H4 (cell line): ENCODE results near the gene PRRG4. TPM values are rescaled to one million over a fixed set of nuclear protein-coding genes. Genes with fewer than 3 reads are reported as not detected.
"Not testable (repeated sequence)": the region's sequence is repeated elsewhere in the genome, so short reads cannot be mapped to it uniquely, and the experiment has no call there.

Experiments
- DNase-seq: peaks from one replicate; pipeline ENCODE4 v3.0.0-alpha.2; 2015; ENCODE audit warnings: low spot score
- total RNA-seq: library from RNA; depleted of rRNA; stranded (reverse); fragments of >200 nt; shearing (Covaris generic); gene quantifications from 2 replicates; pipeline ENCODE4 v1.2.3, GENCODE V29; 2014

PRRG4 gene
- total RNA-seq, 1 experiment from 2014 or later: 0.25 TPM

- DNase-seq: no peak
Observed at GRCh38 chr11:32885556-32885955, 55.8 kb downstream of the PRRG4 start.

GRCh38 chr11:32886180-32886579 lies 56.5 kb downstream of the PRRG4 start:
- DNase-seq: no peak

DNA sequence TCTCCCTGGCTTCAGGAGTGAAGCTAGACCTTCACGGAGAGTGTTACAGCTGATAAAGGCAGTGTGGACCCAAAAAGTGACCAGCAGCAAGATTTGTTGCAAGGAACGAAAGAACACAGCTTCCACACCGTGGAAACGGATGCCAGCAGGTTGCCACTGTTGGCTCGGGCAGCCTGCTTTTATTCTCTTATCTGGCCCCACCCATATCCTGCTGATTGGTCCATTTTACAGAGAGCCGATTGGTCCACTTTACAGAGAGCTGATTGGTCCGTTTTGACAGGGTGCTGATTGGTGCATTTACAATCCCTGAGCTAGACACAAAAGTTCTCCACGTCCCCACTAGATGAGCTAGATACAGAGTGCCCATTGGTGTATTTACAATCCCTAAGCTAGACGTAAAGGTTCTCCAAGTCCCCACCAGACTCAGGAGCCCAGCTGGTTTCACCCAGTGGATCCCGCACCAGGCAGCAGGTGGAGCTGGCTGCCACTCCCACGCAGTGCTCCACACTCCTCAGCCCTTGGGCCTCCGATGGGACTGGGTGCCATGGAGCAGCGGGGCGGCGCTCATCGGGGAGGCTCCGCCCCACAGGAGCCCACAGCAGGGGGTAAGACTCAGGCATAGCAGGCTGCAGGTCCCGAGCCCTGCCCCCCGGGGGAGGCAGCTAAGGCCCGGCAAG lies 58.1 kb downstream of the PRRG4 start:
- not testable (repeated sequence) for DNase-seq

DNA sequence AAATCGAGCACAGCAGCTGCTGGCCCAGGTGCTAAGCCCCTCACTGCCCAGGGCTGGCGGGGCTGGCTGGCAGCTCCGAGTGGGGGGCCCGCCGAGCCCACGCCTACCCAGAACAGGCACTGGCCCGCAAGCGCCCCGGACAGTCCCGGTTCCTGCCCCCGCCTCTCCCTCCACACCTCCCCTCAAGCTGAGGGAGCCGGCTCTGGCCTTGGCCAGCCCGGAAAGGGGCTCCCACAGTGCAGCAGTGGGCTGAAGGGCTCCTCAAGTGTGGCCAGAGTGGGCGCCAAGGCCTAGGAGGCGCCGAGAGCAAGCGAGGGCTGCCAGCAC lies 58.6 kb downstream of the PRRG4 start:
- not testable (repeated sequence) for DNase-seq

DNA sequence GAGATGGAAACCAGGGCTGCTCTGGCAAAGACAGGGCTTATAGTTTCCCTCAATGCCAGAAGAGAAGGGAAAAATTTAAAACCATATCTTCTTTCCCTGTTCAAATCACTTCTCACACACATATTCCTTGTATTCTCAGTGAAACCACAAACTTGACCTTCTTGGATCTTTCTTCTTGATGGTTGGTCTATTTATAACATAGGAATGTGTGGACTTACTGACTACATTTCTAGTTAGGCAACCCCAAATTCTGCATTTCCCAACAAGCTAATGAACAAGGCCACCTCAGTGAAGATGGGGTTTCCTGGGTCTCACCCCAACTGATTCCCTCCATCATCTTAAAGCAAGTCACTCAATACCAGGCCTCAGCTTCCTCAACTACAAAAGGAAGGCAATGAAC lies 59.1 kb downstream of the PRRG4 start:
- DNase-seq: no peak

- no peak for DNase-seq
Observed at GRCh38 chr11:32890843-32891656, 61.3 kb downstream of the PRRG4 start.

DNA sequence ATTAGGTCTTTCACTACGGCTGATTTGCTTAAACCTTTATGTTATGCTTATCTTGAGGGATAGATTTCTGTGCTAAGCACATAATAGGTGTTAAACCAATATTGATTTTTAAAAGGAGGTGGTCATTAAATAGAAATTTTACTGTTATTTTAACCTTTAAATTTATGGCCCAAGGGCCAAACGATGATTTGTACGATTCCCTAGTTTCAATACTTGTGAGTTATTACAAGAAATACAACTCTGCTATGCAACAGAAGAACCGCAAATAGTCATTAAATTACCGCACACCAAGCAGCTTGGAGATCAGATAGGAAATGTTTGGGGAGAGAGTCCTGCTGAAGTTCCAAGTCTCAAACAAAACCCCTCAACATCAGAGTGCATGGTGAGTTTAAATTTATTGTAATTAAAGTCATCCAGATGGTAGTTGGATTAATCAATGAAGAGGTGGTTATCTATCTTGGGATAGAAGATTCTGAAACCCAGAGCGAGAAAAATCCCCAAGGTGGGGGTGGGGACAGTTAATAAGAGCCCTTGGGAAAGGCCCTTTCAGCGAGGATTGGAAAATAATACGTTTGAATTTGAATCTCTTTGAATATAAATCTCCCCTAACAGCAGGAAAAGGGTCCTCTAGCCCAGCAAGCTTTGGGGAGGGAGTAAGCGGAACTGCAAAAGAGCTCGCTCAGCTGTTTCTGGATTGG lies 62.1 kb downstream of the PRRG4 start:
- no peak for DNase-seq

DNA sequence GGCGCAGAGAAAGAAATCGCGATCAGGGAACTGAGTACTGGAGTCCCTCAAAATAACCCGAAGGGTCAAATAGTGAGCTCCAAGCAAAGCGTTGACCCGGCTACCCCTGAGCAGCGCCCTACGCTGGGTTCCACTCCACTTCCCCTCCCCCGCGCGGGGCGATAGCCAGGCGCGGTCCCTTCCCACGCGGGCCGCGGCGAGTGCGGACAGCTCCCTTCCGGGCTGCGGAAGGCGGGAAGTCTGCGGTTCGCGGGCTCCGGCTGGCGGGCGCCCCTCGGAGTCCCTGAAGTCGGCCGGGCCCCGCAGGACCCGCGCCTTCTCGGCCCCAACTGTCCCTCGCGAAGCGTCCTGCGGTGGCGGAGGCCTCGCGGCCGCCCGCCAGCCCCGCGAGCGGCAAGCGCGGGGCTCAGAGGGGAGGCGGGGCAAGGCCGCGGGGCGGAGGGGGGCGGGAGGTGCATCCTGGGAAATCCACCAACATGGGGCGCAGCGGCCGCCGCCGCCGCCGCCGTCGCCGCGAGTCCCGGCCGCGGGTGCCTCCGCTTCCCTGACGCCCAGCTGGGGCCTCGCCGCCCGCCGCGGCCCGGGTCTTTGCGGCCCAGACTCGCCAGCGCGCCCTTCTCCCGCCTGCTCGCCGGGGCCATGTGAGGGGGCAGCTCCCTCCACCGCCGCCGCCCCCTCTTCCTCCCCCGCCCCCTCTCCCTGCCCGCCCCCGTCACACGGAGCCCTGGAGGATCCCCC lies 62.8 kb downstream of the PRRG4 start, which contains the start of gene QSER1:
QSER1 (plus strand) TSS at position 457 of the 738 bp plus-strand sequence. CDS start 315 bp downstream, outside the sequence.
- peak; percentile 44 for DNase-seq

GRCh38 chr11:32893093-32893342 lies 63.3 kb downstream of the PRRG4 start:
- no peak for DNase-seq

DNA sequence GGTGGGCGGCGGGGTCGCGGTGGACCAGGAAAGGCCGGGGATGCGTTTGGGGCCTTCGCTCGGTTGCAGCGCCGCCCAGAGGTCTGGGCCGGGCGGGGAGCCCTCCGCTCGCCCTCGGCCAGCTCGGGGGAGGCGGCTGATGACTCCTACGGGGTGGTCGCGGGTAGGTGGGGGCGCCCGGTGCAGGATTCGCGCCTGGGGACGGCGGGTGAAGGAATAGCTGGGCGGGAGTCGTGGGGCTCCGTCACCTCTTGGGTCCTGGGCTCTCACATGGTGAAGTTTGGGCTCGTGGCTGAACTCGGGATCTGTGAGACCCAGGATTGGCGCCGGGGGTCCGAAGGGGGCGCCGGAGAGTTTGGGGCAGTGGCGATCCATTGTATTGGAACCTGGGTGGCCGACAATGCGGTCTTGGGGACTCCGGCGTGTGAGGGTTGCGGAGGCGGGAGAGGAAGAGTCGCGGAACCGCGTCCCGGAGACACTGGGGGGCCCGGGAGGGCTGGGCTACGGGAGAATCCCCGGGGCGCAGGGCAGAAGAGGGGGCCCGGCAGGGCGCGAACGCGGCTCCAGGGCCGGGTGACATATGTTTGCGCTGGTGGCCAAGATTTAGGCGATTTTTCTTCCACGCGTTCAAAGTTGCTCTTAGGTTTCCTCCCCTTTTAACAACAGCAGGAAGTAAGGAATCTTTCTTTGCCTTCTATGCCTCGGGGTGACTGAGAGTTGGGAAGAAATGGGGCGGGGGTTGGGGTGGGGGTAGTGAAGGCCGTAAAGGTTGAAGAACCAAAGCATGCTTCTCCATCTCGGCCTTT lies 63.8 kb downstream of the PRRG4 start:
- peak; percentile 35 for DNase-seq

DNA sequence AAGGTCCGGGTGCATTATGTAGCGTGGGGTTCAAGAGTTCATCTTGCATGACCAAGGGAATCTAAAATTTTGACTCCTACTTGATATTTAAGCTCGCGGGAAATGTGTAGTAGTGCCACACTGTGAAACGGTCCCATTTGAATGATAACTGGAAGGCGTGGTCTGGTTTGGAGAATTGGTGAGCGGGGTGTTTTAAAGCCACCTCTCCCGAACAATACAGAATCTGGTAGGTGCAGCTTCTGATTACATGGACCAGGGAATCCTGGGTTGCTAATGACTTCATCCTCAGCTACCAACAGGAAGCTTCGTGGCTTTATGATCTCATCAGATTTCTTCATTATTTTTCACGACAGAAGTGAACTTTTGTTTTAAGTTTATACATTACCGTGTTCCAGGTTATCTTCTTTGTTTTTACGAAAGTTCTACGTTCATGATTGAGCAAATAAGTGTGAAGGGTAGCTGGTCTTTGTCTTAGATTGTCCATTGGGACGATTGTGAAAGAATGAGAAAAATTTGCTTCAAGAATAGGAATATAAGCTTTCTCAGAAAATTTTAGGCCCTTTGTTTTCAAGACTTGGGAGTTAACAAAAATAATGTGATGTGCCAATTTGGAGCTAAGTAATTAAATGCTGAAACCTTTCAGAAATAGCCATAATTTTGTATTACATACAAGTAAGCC lies 64.6 kb downstream of the PRRG4 start:
- DNase-seq: peak; percentile 90

DNA sequence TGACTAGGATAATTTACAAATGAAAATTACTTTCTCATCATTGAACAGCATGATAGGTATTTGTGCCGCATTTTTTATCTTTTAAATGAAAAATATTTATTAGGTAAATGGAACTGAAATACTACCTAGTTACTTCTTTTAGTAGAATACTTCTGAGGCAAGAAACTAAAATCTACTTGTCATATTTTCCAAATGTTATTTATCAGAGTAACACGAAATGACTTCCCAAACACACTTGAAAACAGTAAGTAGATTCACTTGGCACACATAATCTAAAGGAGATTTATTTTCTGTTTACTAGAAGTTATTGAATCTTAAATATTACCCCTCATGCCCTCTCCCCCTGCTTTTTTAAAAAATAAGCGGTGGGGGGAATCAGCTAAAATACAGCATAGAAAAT lies 65.2 kb downstream of the PRRG4 start:
- DNase-seq: no peak

GRCh38 chr11:32895471-32895870 lies 65.7 kb downstream of the PRRG4 start:
- DNase-seq: no peak

DNA sequence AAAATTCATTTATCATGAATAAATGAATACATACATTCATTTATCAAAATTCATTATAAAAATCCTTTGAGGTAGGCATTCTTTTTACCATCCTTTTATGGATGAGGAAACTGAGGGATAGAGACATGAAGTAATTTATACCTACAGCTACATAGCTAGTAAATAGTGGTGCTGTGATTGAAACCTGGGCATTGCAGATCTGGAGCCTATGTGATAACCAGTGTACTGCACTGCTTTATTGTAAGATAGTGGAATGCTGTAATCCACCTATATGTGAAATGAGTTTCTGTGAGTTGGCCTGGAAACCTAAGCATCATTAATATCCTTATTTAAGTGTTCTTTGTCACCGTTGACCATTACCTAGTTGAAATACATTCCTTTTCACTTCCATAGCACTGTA lies 67.4 kb downstream of the PRRG4 start:
- no peak for DNase-seq

- no peak for DNase-seq
Observed at GRCh38 chr11:32899438-32899837, 69.7 kb downstream of the PRRG4 start.

- DNase-seq: no peak
Observed at GRCh38 chr11:32902089-32902665, 72.5 kb downstream of the PRRG4 start.

DNA sequence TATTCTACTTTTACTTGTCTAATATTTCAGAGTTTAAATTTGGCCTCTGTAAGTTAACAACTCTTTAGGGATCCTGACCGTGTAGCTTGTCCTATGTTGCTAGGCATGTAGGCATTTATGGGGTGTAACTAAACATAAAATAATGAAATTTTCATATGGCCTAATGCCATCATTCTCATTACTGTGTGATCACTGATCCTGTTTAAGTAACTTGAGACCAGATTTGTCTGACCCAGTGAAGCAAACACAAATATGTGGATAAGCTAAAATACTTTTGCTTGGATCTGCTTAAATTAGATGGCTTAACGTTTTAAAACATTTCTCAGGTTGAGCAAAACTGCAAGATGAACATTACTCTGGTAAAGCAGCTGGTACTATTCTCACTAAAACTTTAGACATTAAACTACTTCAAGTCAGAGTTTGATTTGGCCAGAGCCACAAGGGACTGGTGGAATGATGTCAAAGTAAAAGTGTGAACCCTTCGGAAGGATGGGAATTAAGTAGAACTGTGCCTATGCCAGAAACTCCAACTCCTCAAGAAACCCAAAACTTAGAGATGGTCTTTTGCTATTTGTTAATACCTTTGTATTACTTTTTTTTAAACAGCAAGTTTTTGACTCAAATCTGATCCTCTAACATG lies 75.4 kb downstream of the PRRG4 start:
- DNase-seq: no peak
